ENCODE data around the gene UNC80. TPM values are rescaled to one million over a fixed set of nuclear protein-coding genes. Genes with fewer than 3 reads are reported as not detected.

Gene UNC80
- total RNA-seq, 2 experiments from 2014 or later, result not detected

- H3K4me3 Mint-ChIP-seq, result no peak overlapping the region
- CTCF ChIA-PET, result no interaction called here
- peaks cover 2% of the 10 kb centered on the region for H3K9me3 Mint-ChIP-seq
- no peaks in the 10 kb centered on the region for H3K36me3 Mint-ChIP-seq (ENCODE audit: low read depth)
- intact Hi-C loops (cut with micrococcal nuclease), result no loop called here
- no peak overlapping the region for H3K27ac Mint-ChIP-seq
- no peak for DNase-seq
- no peaks in the 10 kb centered on the region for H3K4me1 Mint-ChIP-seq (ENCODE audit: low read depth)
- no peaks in the 10 kb centered on the region for H3K27me3 Mint-ChIP-seq (ENCODE audit: low read depth)
Measured at GRCh38 chr2:209818939-209819338, 47.3 kb downstream of the UNC80 start.

- Mint-ChIP-seq H3K27me3 (ENCODE audit: low read depth) (no peaks in the 10 kb centered on the region), H3K4me1 (ENCODE audit: low read depth) (no peaks in the 10 kb centered on the region), H3K36me3 (ENCODE audit: low read depth) (no peaks in the 10 kb centered on the region), H3K9me3 (peaks cover 2% of the 10 kb centered on the region), H3K4me3 (no peak overlapping the region), H3K27ac (no peak overlapping the region)
- intact Hi-C loops (cut with micrococcal nuclease), result no loop called here
- DNase-seq, result no peak
- CTCF ChIA-PET, result interaction anchor here (0.6 kb wide), 1 partner anchor 9 kb away, joined by 3 read pairs; no protein-coding TSS in a partner anchor
Measured at GRCh38 chr2:209821806-209822205, 50.2 kb downstream of the UNC80 start.

- CTCF ChIA-PET, result no interaction called here
- no peaks in the 10 kb centered on the region for H3K27me3 Mint-ChIP-seq (ENCODE audit: low read depth)
- H3K36me3 Mint-ChIP-seq (ENCODE audit: low read depth), result no peaks in the 10 kb centered on the region
- H3K27ac Mint-ChIP-seq, result no peak overlapping the region
- peaks cover 2% of the 10 kb centered on the region for H3K9me3 Mint-ChIP-seq
- H3K4me1 Mint-ChIP-seq (ENCODE audit: low read depth), result no peaks in the 10 kb centered on the region
- H3K4me3 Mint-ChIP-seq, result no peak overlapping the region
- intact Hi-C loops (cut with micrococcal nuclease), result no loop called here
- no peak for DNase-seq
Measured at GRCh38 chr2:209823484-209823883, 51.9 kb downstream of the UNC80 start.

GRCh38 chr2:209824391-209824790 is 52.8 kb downstream of the UNC80 start:
- peaks cover 2% of the 10 kb centered on the region for H3K9me3 Mint-ChIP-seq
- intact Hi-C loops (cut with micrococcal nuclease), result no loop called here
- DNase-seq, result no peak
- H3K36me3 Mint-ChIP-seq (ENCODE audit: low read depth), result no peaks in the 10 kb centered on the region
- H3K4me1 Mint-ChIP-seq (ENCODE audit: low read depth), result no peaks in the 10 kb centered on the region
- H3K4me3 Mint-ChIP-seq, result no peak overlapping the region
- CTCF ChIA-PET, result no interaction called here
- no peaks in the 10 kb centered on the region for H3K27me3 Mint-ChIP-seq (ENCODE audit: low read depth)
- no peak overlapping the region for H3K27ac Mint-ChIP-seq

GRCh38 chr2:209830722-209831465 is 59.3 kb downstream of the UNC80 start:
- no peaks in the 10 kb centered on the region for H3K27me3 Mint-ChIP-seq (ENCODE audit: low read depth)
- DNase-seq, result no peak
- H3K36me3 Mint-ChIP-seq (ENCODE audit: low read depth), result no peaks in the 10 kb centered on the region
- no peaks in the 10 kb centered on the region for H3K9me3 Mint-ChIP-seq
- no peak overlapping the region for H3K4me3 Mint-ChIP-seq
- intact Hi-C loops (cut with micrococcal nuclease), result no loop called here
- CTCF ChIA-PET, result interaction anchor here (0.7 kb wide), 1 partner anchor 10 kb away, joined by 3 read pairs; no protein-coding TSS in a partner anchor
- no peaks in the 10 kb centered on the region for H3K4me1 Mint-ChIP-seq (ENCODE audit: low read depth)
- H3K27ac Mint-ChIP-seq, result no peak overlapping the region

GRCh38 chr2:209834767-209835166 is 63.1 kb downstream of the UNC80 start:
- intact Hi-C loops (cut with micrococcal nuclease), result no loop called here
- DNase-seq, result no peak
- Mint-ChIP-seq H3K27me3 (ENCODE audit: low read depth) (no peaks in the 10 kb centered on the region), H3K27ac (no peak overlapping the region), H3K4me1 (ENCODE audit: low read depth) (no peaks in the 10 kb centered on the region), H3K9me3 (no peaks in the 10 kb centered on the region), H3K4me3 (no peak overlapping the region), H3K36me3 (ENCODE audit: low read depth) (no peaks in the 10 kb centered on the region)
- CTCF ChIA-PET, result no interaction called here

- no peaks in the 10 kb centered on the region for H3K4me1 Mint-ChIP-seq (ENCODE audit: low read depth)
- no peak overlapping the region for H3K4me3 Mint-ChIP-seq
- intact Hi-C loops (cut with micrococcal nuclease), result no loop called here
- no peak for DNase-seq
- H3K27me3 Mint-ChIP-seq (ENCODE audit: low read depth), result no peaks in the 10 kb centered on the region
- no peaks in the 10 kb centered on the region for H3K36me3 Mint-ChIP-seq (ENCODE audit: low read depth)
- CTCF ChIA-PET, result no interaction called here
- no peak overlapping the region for H3K27ac Mint-ChIP-seq
- H3K9me3 Mint-ChIP-seq, result no peaks in the 10 kb centered on the region
Measured at GRCh38 chr2:209840434-209840833, 68.8 kb downstream of the UNC80 start.

- intact Hi-C loops (cut with micrococcal nuclease), result no loop called here
- H3K4me1 Mint-ChIP-seq (ENCODE audit: low read depth), result no peaks in the 10 kb centered on the region
- H3K9me3 Mint-ChIP-seq, result no peaks in the 10 kb centered on the region
- DNase-seq, result no peak
- H3K4me3 Mint-ChIP-seq, result no peak overlapping the region
- CTCF ChIA-PET, result interaction anchor here (0.6 kb wide), 1 partner anchor 110 kb away, joined by 5 read pairs; no protein-coding TSS in a partner anchor
- no peaks in the 10 kb centered on the region for H3K36me3 Mint-ChIP-seq (ENCODE audit: low read depth)
- no peak overlapping the region for H3K27ac Mint-ChIP-seq
- H3K27me3 Mint-ChIP-seq (ENCODE audit: low read depth), result no peaks in the 10 kb centered on the region
Measured at GRCh38 chr2:209845666-209846065, 74.0 kb downstream of the UNC80 start.

GRCh38 chr2:209864716-209865295 is 93.2 kb downstream of the UNC80 start:
- no peaks in the 10 kb centered on the region for H3K27me3 Mint-ChIP-seq (ENCODE audit: low read depth)
- intact Hi-C loops (cut with micrococcal nuclease), result no loop called here
- H3K4me3 Mint-ChIP-seq, result no peak overlapping the region
- H3K9me3 Mint-ChIP-seq, result peaks cover 2% of the 10 kb centered on the region
- no peak overlapping the region for H3K27ac Mint-ChIP-seq
- no peaks in the 10 kb centered on the region for H3K4me1 Mint-ChIP-seq (ENCODE audit: low read depth)
- no peaks in the 10 kb centered on the region for H3K36me3 Mint-ChIP-seq (ENCODE audit: low read depth)
- no peak for DNase-seq
- CTCF ChIA-PET, result no interaction called here

- no peak for DNase-seq
- H3K36me3 Mint-ChIP-seq (ENCODE audit: low read depth), result no peaks in the 10 kb centered on the region
- CTCF ChIA-PET, result no interaction called here
- no peak overlapping the region for H3K27ac Mint-ChIP-seq
- no peak overlapping the region for H3K4me3 Mint-ChIP-seq
- peaks cover under 1% of the 10 kb centered on the region for H3K9me3 Mint-ChIP-seq
- intact Hi-C loops (cut with micrococcal nuclease), result no loop called here
- no peaks in the 10 kb centered on the region for H3K27me3 Mint-ChIP-seq (ENCODE audit: low read depth)
- no peaks in the 10 kb centered on the region for H3K4me1 Mint-ChIP-seq (ENCODE audit: low read depth)
Measured at GRCh38 chr2:209868271-209868994, 96.8 kb downstream of the UNC80 start.

GRCh38 chr2:209870067-209870466 is 98.4 kb downstream of the UNC80 start:
- Mint-ChIP-seq H3K27me3 (ENCODE audit: low read depth) (no peaks in the 10 kb centered on the region), H3K36me3 (ENCODE audit: low read depth) (no peaks in the 10 kb centered on the region), H3K4me3 (no peak overlapping the region), H3K4me1 (ENCODE audit: low read depth) (no peaks in the 10 kb centered on the region), H3K27ac (no peak overlapping the region), H3K9me3 (no peaks in the 10 kb centered on the region)
- DNase-seq, result no peak
- intact Hi-C loops (cut with micrococcal nuclease), result no loop called here
- CTCF ChIA-PET, result no interaction called here

- Mint-ChIP-seq H3K27me3 (ENCODE audit: low read depth) (peaks cover 4% of the 10 kb centered on the region), H3K27ac (no peak overlapping the region), H3K36me3 (ENCODE audit: low read depth) (no peaks in the 10 kb centered on the region), H3K4me1 (ENCODE audit: low read depth) (no peaks in the 10 kb centered on the region), H3K9me3 (no peaks in the 10 kb centered on the region), H3K4me3 (no peak overlapping the region)
- no peak for DNase-seq
- intact Hi-C loops (cut with micrococcal nuclease), result no loop called here
- CTCF ChIA-PET, result no interaction called here
Measured at GRCh38 chr2:209872675-209873074, 101.0 kb downstream of the UNC80 start.

- Mint-ChIP-seq H3K27me3 (ENCODE audit: low read depth) (peaks cover 4% of the 10 kb centered on the region), H3K4me3 (no peak overlapping the region), H3K36me3 (ENCODE audit: low read depth) (no peaks in the 10 kb centered on the region), H3K27ac (no peak overlapping the region), H3K9me3 (no peaks in the 10 kb centered on the region), H3K4me1 (ENCODE audit: low read depth) (no peaks in the 10 kb centered on the region)
- intact Hi-C loops (cut with micrococcal nuclease), result no loop called here
- no peak for DNase-seq
- CTCF ChIA-PET, result interaction anchor here (0.6 kb wide), 1 partner anchor 45 kb away, joined by 3 read pairs; no protein-coding TSS in a partner anchor
Measured at GRCh38 chr2:209875270-209875669, 103.6 kb downstream of the UNC80 start.

Measured in activated naive CD4-positive, alpha-beta T cell treated with anti-CD3 and anti-CD28 coated beads for 36 hours (primary cell).